Activated naive CD8-positive, alpha-beta T cell treated with anti-CD3 and anti-CD28 coated beads, Interleukin-2, amount 10 ng/mL, durations not matched to agents 7 days and 5 days (primary cell): ENCODE measurements around the gene CD209. TPM values are rescaled to one million over a fixed set of nuclear protein-coding genes. Genes with fewer than 3 reads are reported as not detected.
A peak's percentile ranks its signal among the peaks of the same experiment; 100 is the strongest.

Experiments
- ATAC-seq: fragments of 150-1000 bp; cut with Tn5 transposase; one replicate; pipeline ENCODE4 v1.10.0; 2021; ENCODE audit warnings: low read depth, moderate library complexity
- POLR2A ChIA-PET: fragments of 350-600 bp; sonication (Branson Sonifier 250); formaldehyde crosslinking; loops from one replicate; lab custom pipeline; 2021; ENCODE audit warnings: antibody characterized with exemption; lab: Charles Lee
- DNase-seq: peaks from one replicate; pipeline ENCODE4 v3.0.0; 2021
- H3K27ac Mint-ChIP-seq: one replicate; pipeline ENCODE4 v1.8.0; 2022; ENCODE audit warnings: mild to moderate bottlenecking, mixed read lengths
- H3K27me3 Mint-ChIP-seq: one replicate; pipeline ENCODE4 v1.8.0; 2022; ENCODE audit warnings: mild to moderate bottlenecking, moderate library complexity, mixed read lengths
- H3K36me3 Mint-ChIP-seq: one replicate; pipeline ENCODE4 v1.8.0; 2021; ENCODE audit warnings: mild to moderate bottlenecking, mixed read lengths
- H3K4me1 Mint-ChIP-seq: one replicate; pipeline ENCODE4 v1.8.0; 2021; ENCODE audit warnings: mixed read lengths
- H3K4me3 Mint-ChIP-seq: one replicate; pipeline ENCODE4 v1.8.0; 2022; ENCODE audit warnings: mild to moderate bottlenecking, moderate library complexity, mixed read lengths
- H3K9me3 Mint-ChIP-seq: one replicate; pipeline ENCODE4 v1.8.0; 2021; ENCODE audit warnings: mixed read lengths
- total RNA-seq, 2 experiments: library from RNA; stranded (reverse); gene quantifications; one replicate each; pipeline ENCODE4 v1.2.3, GENCODE V29; 2021

CD209 gene
- total RNA-seq, 2 experiments from 2014 or later, result 0.19 to 0.62 TPM

- Mint-ChIP-seq H3K4me1 (peaks cover 26% of the 10 kb centered on the region), H3K4me3 (no peak overlapping the region), H3K27ac (no peak overlapping the region), H3K36me3 (no peaks in the 10 kb centered on the region), H3K27me3 (peaks cover 11% of the 10 kb centered on the region), H3K9me3 (no peaks in the 10 kb centered on the region)
- DNase-seq, result no peak
- POLR2A ChIA-PET, result interaction anchor here (1.0 kb wide), 1 partner anchor 15 kb away, joined by 5 read pairs; no protein-coding TSS in a partner anchor
- no peak for ATAC-seq
These were observed 42.9 kb downstream of the CD209 start for GRCh38 chr19:7704280-7705060.

- Mint-ChIP-seq H3K27me3 (peaks cover 17% of the 10 kb centered on the region), H3K36me3 (no peaks in the 10 kb centered on the region), H3K4me1 (peaks cover 26% of the 10 kb centered on the region), H3K27ac (peak overlapping the region; percentile 50), H3K9me3 (no peaks in the 10 kb centered on the region), H3K4me3 (no peak overlapping the region)
- POLR2A ChIA-PET, result no interaction called here
- DNase-seq (no peak), ATAC-seq (no peak)
These were observed 44.0 kb downstream of the CD209 start for GRCh38 chr19:7703332-7703731.

- no peaks in the 10 kb centered on the region for H3K36me3 Mint-ChIP-seq
- no peaks in the 10 kb centered on the region for H3K9me3 Mint-ChIP-seq
- DNase-seq (no peak), ATAC-seq (no peak)
- peaks cover 24% of the 10 kb centered on the region for H3K4me1 Mint-ChIP-seq
- H3K4me3 Mint-ChIP-seq, result no peak within 1 kb of the TSS
- H3K27me3 Mint-ChIP-seq, result peaks cover 17% of the 10 kb centered on the region
- POLR2A ChIA-PET, result no interaction called here
- H3K27ac Mint-ChIP-seq, result peak within 1 kb of the TSS; percentile 43
These were observed 45.5 kb downstream of the CD209 start, which contains the start of gene FCER2 for GRCh38 chr19:7701654-7702457. Gene FCER2, minus strand, starts transcription at chr19:7702131. Its CDS starts 2,371 bp downstream, at chr19:7699760.

- H3K27ac Mint-ChIP-seq, result no peak overlapping the region
- H3K4me3 Mint-ChIP-seq, result no peak overlapping the region
- POLR2A ChIA-PET, result no interaction called here
- DNase-seq, result no peak
- no peaks in the 10 kb centered on the region for H3K9me3 Mint-ChIP-seq
- peaks cover 17% of the 10 kb centered on the region for H3K4me1 Mint-ChIP-seq
- no peaks in the 10 kb centered on the region for H3K36me3 Mint-ChIP-seq
- H3K27me3 Mint-ChIP-seq, result peaks cover 14% of the 10 kb centered on the region
- no peak for ATAC-seq
These were observed 46.2 kb downstream of the CD209 start for GRCh38 chr19:7701049-7701653.

GRCh38 chr19:7699417-7700401 lies 47.6 kb downstream of the CD209 start:
- POLR2A ChIA-PET, result no interaction called here
- ATAC-seq, result no peak

GRCh38 chr19:7699003-7699402 lies 48.3 kb downstream of the CD209 start:
- ATAC-seq (no peak), DNase-seq (no peak)
- no peaks in the 10 kb centered on the region for H3K36me3 Mint-ChIP-seq
- POLR2A ChIA-PET, result no interaction called here
- H3K4me1 Mint-ChIP-seq, result peaks cover 4% of the 10 kb centered on the region
- H3K27ac Mint-ChIP-seq, result no peak overlapping the region
- H3K27me3 Mint-ChIP-seq, result peaks cover 14% of the 10 kb centered on the region
- H3K4me3 Mint-ChIP-seq, result no peak overlapping the region
- no peaks in the 10 kb centered on the region for H3K9me3 Mint-ChIP-seq

More at GRCh38 chr19:7699417-7700401, 47.6 kb downstream of the CD209 start:
- no peak overlapping the region for H3K27ac Mint-ChIP-seq
- no peak overlapping the region for H3K4me3 Mint-ChIP-seq
- H3K9me3 Mint-ChIP-seq, result no peaks in the 10 kb centered on the region
- H3K27me3 Mint-ChIP-seq, result peaks cover 14% of the 10 kb centered on the region
- peaks cover 4% of the 10 kb centered on the region for H3K4me1 Mint-ChIP-seq
- H3K36me3 Mint-ChIP-seq, result no peaks in the 10 kb centered on the region
- DNase-seq, result no peak

GRCh38 chr19:7698583-7698982 lies 48.8 kb downstream of the CD209 start:
- H3K36me3 Mint-ChIP-seq, result no peaks in the 10 kb centered on the region
- ATAC-seq (no peak), DNase-seq (no peak)
- H3K4me1 Mint-ChIP-seq, result peaks cover 4% of the 10 kb centered on the region
- H3K27me3 Mint-ChIP-seq, result peaks cover 11% of the 10 kb centered on the region
- no peaks in the 10 kb centered on the region for H3K9me3 Mint-ChIP-seq
- H3K27ac Mint-ChIP-seq, result no peak overlapping the region
- H3K4me3 Mint-ChIP-seq, result no peak overlapping the region
- POLR2A ChIA-PET, result no interaction called here

GRCh38 chr19:7697721-7698287 lies 49.5 kb downstream of the CD209 start:
- POLR2A ChIA-PET, result no interaction called here
- H3K4me3 Mint-ChIP-seq, result no peak overlapping the region
- no peak for ATAC-seq
- no peak for DNase-seq
- H3K4me1 Mint-ChIP-seq, result peaks cover 2% of the 10 kb centered on the region
- peaks cover 7% of the 10 kb centered on the region for H3K27me3 Mint-ChIP-seq
- H3K9me3 Mint-ChIP-seq, result no peaks in the 10 kb centered on the region
- no peak overlapping the region for H3K27ac Mint-ChIP-seq
- H3K36me3 Mint-ChIP-seq, result no peaks in the 10 kb centered on the region

GRCh38 chr19:7694499-7694898 lies 52.8 kb downstream of the CD209 start:
- DNase-seq (no peak), ATAC-seq (no peak)
- no peaks in the 10 kb centered on the region for H3K9me3 Mint-ChIP-seq
- H3K36me3 Mint-ChIP-seq, result no peaks in the 10 kb centered on the region
- H3K4me3 Mint-ChIP-seq, result no peak overlapping the region
- POLR2A ChIA-PET, result no interaction called here
- no peaks in the 10 kb centered on the region for H3K4me1 Mint-ChIP-seq
- peaks cover 7% of the 10 kb centered on the region for H3K27me3 Mint-ChIP-seq
- no peak overlapping the region for H3K27ac Mint-ChIP-seq

- POLR2A ChIA-PET, result no interaction called here
- Mint-ChIP-seq H3K27ac (no peak overlapping the region), H3K27me3 (no peaks in the 10 kb centered on the region), H3K9me3 (no peaks in the 10 kb centered on the region), H3K36me3 (no peaks in the 10 kb centered on the region), H3K4me1 (no peaks in the 10 kb centered on the region), H3K4me3 (no peak overlapping the region)
- ATAC-seq (no peak), DNase-seq (no peak)
These were observed 54.8 kb downstream of the CD209 start for GRCh38 chr19:7692417-7693088.

- ATAC-seq, result no peak
- Mint-ChIP-seq H3K36me3 (no peaks in the 10 kb centered on the region), H3K4me1 (no peaks in the 10 kb centered on the region), H3K27me3 (no peaks in the 10 kb centered on the region), H3K4me3 (no peak overlapping the region), H3K27ac (no peak overlapping the region), H3K9me3 (no peaks in the 10 kb centered on the region)
- POLR2A ChIA-PET, result no interaction called here
- DNase-seq, result no peak
These were observed 55.8 kb downstream of the CD209 start for GRCh38 chr19:7691497-7691896.

GRCh38 chr19:7690779-7691258 lies 56.5 kb downstream of the CD209 start:
- Mint-ChIP-seq H3K9me3 (no peaks in the 10 kb centered on the region), H3K4me3 (no peak overlapping the region), H3K27me3 (no peaks in the 10 kb centered on the region), H3K4me1 (no peaks in the 10 kb centered on the region), H3K27ac (no peak overlapping the region), H3K36me3 (no peaks in the 10 kb centered on the region)
- DNase-seq (no peak), ATAC-seq (no peak)
- POLR2A ChIA-PET, result no interaction called here
